ENCODE measurements around the gene GSE1.

The GSE1 gene

DNA sequence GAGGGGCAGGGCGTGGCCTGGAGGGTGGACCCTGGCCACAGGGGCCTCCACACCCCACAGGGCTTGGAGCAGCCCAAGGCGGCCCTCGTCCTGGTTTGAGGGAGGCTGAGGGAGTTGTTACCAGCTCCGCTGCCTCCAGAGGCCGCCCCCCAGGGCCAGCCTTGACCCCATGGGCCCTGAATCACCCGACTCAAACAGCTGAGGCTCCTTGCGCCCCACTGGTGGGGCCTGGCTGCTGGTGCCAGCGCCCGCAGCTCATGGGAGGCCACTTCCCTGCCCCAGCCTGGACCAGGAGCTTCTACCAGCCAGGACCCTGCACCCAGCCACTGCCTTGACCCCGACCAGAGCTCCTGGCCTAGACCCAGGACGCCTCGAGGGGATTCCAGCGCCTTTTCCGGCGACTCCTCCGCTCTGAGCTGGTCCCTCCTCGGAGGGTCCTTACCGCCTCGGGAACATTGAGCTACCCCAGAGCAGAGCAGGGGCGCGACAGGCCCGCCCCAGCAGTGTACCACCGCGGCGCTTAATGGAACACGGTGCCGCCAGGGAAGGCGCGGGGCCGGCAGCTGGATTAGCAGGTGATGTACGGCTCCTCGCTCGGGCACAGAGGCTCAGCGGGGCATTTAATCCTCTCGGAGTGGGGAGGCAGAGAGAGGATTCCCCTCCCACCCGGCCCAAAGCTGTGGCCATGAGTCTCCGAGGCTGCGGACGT lies 37.2 kb downstream of the GSE1 start:
- no peak overlapping the region for H3K27ac ChIP-seq
- TF ChIP-seq ZFX (IDR thresholded peaks at IDR 0.05): no peak
- TF ChIP-seq, protein P1, sequence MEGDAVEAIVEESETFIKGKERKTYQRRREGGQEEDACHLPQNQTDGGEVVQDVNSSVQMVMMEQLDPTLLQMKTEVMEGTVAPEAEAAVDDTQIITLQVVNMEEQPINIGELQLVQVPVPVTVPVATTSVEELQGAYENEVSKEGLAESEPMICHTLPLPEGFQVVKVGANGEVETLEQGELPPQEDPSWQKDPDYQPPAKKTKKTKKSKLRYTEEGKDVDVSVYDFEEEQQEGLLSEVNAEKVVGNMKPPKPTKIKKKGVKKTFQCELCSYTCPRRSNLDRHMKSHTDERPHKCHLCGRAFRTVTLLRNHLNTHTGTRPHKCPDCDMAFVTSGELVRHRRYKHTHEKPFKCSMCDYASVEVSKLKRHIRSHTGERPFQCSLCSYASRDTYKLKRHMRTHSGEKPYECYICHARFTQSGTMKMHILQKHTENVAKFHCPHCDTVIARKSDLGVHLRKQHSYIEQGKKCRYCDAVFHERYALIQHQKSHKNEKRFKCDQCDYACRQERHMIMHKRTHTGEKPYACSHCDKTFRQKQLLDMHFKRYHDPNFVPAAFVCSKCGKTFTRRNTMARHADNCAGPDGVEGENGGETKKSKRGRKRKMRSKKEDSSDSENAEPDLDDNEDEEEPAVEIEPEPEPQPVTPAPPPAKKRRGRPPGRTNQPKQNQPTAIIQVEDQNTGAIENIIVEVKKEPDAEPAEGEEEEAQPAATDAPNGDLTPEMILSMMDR (conservative IDR thresholded peaks at IDR 0.05): no peak

DNA sequence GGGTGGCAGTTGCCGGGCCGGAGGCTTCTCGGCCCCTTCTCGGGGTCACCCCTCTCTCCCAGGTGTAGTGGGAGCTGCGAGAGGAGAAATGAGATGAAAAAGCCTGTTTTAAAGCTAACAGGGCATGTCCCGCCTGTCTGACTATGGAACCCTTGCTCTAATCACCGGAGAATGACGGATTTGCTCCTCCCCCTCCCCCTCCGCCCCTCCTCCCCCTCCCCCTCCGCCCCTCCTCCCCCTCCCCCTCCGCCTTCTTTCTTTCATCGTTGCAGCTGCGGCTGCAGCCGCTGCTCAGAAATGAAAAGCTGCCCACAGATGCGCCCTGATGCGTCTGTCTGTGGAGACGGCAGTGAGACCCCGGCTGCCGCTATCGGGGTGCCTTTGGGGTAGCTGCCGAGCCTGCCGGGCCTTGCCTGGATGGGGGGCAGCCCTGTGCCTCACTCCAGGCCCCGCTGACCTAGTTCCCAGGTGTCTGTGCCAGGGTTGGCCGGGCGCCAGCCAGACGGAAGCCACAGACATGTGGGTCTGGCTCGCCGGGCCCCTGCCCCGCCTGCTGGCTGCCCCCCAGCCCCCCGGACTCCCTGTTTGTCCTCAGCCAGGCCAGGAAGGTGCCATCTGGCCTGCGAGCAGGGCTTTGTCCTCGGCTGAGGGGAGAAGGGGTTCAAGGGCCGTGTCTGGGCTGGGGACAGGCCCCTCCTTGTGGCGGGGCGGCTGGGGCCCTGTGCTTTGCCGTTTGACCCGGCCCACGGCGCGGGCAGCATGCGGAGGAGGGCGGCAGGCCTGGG lies 37.9 kb downstream of the GSE1 start:
- no peak for TF ChIP-seq ZFX (IDR thresholded peaks at IDR 0.05)
- H3K27ac ChIP-seq: peak overlapping the region; percentile 44

DNA sequence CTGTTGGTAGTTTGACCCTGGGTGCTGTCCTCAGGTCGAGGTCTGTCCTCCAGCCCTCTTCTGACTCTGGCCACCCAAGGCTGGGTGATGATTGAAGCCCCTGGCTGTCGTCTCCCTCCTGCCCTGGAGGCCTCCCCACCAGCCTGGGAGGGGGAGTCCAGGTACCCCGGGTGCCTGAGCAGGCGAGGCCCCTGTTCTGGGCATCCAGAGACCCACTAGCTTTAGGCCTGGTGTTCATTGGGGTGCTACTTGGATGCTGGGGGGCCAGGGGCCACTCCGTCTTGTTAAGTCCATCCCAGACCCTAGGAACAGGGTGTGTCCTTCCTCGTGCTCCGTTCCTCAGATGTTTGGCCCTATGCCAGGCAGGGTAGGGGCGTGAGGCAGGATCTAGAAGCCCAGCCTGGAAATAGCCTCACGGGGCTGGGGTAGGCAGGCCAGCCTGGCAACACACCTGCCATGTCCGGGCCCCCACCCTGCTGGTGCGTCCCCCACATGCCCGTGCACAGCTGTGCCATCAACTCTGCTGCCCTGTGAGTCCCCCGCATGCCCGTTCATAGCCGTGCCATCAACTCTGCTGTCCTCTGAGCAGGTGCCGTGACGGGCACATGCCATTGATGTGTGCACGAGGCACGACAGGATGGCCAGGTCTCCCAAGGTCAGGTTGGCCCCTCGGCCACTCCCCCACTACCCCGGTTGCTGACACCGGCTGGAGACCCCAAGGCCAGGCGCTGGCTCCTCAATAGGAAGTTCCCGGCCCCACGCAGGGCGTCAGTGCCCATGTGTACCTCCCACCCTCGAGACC lies 38.7 kb downstream of the GSE1 start:
- TF ChIP-seq ZFX (IDR thresholded peaks at IDR 0.05): no peak
- TF ChIP-seq, protein P1 (conservative IDR thresholded peaks at IDR 0.05): no peak
- peak overlapping the region; percentile 44 for H3K27ac ChIP-seq

DNA sequence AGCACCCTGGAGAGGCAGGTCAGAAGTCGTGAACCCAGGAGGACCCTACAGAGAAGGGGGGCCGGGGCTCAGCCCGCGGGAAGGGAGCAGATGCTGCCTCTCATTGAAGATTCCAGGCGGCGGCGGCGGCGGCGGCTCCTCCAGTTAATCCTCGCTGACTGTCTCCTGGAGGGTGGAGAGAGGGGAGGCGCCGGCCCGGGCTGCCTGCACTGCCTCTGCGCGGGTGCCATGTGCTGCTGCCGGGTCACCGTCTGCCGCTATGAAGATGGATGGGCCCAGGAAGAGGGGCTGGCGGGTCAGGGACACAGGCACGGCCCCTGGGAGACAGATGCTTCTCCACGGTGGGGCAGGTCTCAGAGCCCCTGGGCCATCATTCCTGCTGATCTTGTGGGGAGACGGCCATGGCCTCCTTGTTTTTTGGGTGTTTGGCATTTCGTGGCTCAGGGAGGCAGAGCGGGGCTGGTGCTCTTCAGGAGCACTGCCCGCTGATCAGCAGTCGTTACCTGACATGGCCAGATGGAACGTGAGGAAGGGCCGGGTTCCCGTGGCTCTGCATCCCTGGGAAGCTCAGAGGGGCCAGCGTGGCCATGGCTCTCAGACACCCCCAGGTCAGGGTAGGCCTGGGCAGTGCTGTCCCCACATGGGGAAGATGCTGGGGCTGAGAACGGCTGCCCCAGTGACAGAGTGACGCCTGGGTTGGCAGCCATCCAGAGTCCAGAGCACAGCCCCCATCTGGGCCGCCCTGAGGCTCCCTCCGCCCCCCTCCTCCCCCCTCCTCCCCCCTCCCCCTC lies 39.5 kb downstream of the GSE1 start:
- no peak for TF ChIP-seq ZFX (IDR thresholded peaks at IDR 0.05)
- TF ChIP-seq, protein P1 (conservative IDR thresholded peaks at IDR 0.05): no peak
- H3K27ac ChIP-seq: peak overlapping the region; percentile 44

DNA sequence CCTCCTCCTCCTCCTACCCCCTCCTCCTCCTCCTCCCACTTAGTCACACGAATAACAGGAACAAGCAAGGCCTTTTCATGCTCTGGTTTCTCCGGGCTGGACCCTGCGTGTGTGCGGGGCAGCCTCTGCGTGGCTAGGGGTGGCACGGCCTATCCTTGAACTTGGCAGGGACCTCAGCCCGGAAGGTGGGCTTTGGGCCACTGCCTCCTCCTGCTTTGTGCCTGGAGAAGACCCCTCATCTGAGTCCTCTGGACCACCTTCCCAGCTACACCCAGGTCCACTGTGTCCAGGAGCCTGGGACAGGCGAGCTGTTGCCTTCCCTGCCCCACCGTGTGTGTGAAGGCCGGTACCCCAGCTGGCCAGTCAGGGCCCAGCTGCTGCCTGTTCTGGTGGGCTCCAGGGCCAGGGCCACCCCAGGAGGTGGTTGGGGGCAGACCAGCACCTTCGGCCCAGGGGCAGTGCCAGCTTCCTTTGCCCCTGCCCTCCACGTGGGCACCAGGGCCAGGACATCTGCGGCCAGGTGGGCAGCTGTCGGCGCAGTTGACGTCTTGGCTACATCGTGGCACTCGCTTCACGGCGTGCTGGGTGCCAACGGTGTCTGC lies 40.3 kb downstream of the GSE1 start:
- peak overlapping the region; percentile 48 for H3K27ac ChIP-seq
- TF ChIP-seq, protein P1 (conservative IDR thresholded peaks at IDR 0.05): no peak
- no peak for TF ChIP-seq ZFX (IDR thresholded peaks at IDR 0.05)

DNA sequence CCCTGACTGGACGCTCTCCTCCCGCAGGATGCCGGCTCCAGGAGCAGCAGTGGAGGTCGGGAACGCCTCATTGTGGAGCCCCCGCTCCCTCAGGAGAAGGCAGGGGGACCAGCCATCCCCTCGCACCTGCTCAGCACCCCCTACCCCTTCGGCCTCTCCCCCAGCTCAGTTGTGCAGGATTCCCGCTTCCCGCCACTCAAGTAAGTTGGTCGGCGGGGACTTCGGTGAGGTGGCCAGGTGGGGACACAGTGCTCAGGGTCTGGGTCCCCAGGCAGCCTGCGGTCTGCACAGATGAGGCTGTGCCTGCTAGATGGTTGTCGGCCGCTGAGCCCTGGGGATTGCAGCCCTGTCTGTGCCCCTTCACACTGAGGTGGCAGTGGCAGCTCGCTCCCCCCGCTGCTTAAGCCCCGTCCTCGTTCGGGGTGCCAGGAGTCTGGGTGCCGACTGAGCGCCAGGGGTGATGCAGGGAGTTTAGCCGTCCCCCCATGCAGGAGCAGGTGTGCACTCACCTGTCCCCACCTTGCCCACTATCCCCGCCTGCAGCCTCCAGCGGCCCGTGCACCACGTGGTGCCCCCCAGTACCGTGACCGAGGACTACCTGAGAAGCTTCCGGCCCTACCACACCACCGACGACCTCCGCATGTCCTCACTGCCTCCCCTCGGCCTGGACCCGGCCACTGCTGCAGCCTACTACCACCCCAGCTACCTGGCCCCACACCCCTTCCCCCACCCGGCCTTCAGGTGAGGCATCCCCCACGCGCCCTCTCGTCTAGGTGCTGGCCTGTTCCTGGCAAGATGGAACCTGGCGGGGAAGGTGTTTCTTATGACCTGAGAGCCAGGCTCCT lies 41.4 kb downstream of the GSE1 start:
- H3K27ac ChIP-seq: no peak overlapping the region; the same call in 1 of the 2 replicates
- no peak for TF ChIP-seq ZFX (IDR thresholded peaks at IDR 0.05)
- TF ChIP-seq, protein P1 (conservative IDR thresholded peaks at IDR 0.05): no peak

Measured in C4-2B (cell line).